ENCODE measurements around the gene STMP1. TPM values are rescaled to one million over a fixed set of nuclear protein-coding genes. Genes with fewer than 3 reads are reported as not detected.
A peak's percentile ranks its signal among the peaks of the same experiment; 100 is the strongest.

STMP1 gene
- total and polyA plus RNA-seq, 2 of the 4 experiments (the other 2 are of a cell fraction), result 6.1 to 28.3 TPM

DNA sequence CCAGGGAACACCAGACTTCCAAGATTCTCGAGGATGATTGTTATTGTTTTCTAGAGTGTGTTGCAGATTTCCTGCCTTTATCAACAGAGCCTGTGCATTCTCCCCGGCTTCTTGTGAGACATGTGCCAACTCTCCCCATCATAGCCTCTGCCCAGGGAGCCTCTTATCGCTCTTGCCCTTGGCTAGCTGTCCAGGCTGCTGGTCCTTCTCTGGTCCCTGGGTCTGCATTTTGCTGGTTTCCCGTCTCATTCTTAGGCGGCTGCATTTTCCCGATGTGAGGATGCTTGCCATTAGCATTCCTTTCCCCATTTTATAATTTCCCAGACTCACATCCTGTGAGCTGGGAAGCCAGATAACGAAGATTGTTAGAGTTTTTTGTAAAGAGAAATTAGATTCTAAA lies 50.5 kb downstream of the STMP1 start:
- Histone ChIP-seq H3K9ac (ENCODE audit: low read depth, low read length) (no peak overlapping the region), H2AFZ (replicated peaks; ENCODE audit: low read length, poor library complexity) (peak overlapping the region; percentile 24), H3K4ac (ENCODE audit: low read depth, low read length) (peak overlapping the region; percentile 33; the same call in 1 of the 2 replicates), H2AK5ac (ENCODE audit: low read depth, low read length) (no peak overlapping the region), H2AK9ac (replicated peaks; ENCODE audit: low read depth, low read length, poor library complexity) (no peak overlapping the region), H3K79me1 (ENCODE audit: low read depth in 1 of 2, low read length in 2 of 2) (peaks cover 0 to 8% of the 10 kb centered on the region in 2 experiments; a peak in 2 of 4 replicates), H2BK20ac (ENCODE audit: low read depth, low read length) (no peak overlapping the region), H3K4me1 (ENCODE audit: control insufficient read depth, insufficient read depth, low read length) (peaks cover 17% of the 10 kb centered on the region), H2BK15ac (ENCODE audit: low read depth, low read length) (no peak overlapping the region; the same call in 2 of the 3 replicates), H3K23ac (ENCODE audit: low read depth, low read length) (no peak overlapping the region), H4K8ac (ENCODE audit: low read depth in 2 of 2, low read length in 2 of 2) (no peak overlapping the region), H3K27me3 (ENCODE audit: control insufficient read depth, insufficient read depth, low read length) (no peaks in the 10 kb centered on the region), H2BK5ac (ENCODE audit: low read depth, low read length, poor library complexity, severe bottlenecking) (no peak overlapping the region), H3K4me2 (ENCODE audit: low read depth, low read length) (no peak overlapping the region), H3K14ac (replicated peaks; ENCODE audit: low read depth, low read length) (0 out of 2 replicates have a peak overlapping the region, but pooled peaks have one; percentile 2), H3K9me3 (ENCODE audit: control insufficient read depth, insufficient read depth, low read length) (no peaks in the 10 kb centered on the region), H4K20me1 (ENCODE audit: insufficient read depth, low read length) (no peaks in the 10 kb centered on the region), H3K18ac (ENCODE audit: low read depth, low read length) (no peak overlapping the region), H4K91ac (ENCODE audit: insufficient read depth, low read depth, low read length) (no peak overlapping the region), H3K56ac (ENCODE audit: extremely low read depth, insufficient read depth, low read length) (no peak overlapping the region), H2BK120ac (ENCODE audit: low read depth, low read length) (no peak overlapping the region), H4K5ac (ENCODE audit: low read depth, low read length) (no peak overlapping the region), H3K27ac (ENCODE audit: insufficient read depth, low read length) (no peak overlapping the region), H3K36me3 (ENCODE audit: control insufficient read depth, insufficient read depth, low read length) (no peaks in the 10 kb centered on the region), H3K9me1 (ENCODE audit: insufficient read depth, low read length) (peaks cover 18% of the 10 kb centered on the region), H3K4me3 (ENCODE audit: insufficient read depth, low read depth, low read length) (no peak overlapping the region)
- ATAC-seq (ENCODE audit: low read depth), result no peak
- TF ChIP-seq MAFK (IDR thresholded peaks at IDR 0.05; ENCODE audit: low read depth, low read length) (no peak), CTCF (conservative IDR thresholded peaks at IDR 0.05; ENCODE audit: low read depth, low read length) (no peak), CEBPB (IDR thresholded peaks at IDR 0.05; ENCODE audit: low read depth, low read length) (no peak), RCOR1 (IDR thresholded peaks at IDR 0.05; ENCODE audit: insufficient replicate concordance, low read length) (no peak), FOS (IDR thresholded peaks at IDR 0.05; ENCODE audit: low read depth, low read length) (no peak), MAZ (IDR thresholded peaks at IDR 0.05; ENCODE audit: borderline replicate concordance, low read depth, low read length) (no peak), SMC3 (IDR thresholded peaks at IDR 0.05; ENCODE audit: low read depth, low read length) (no peak), CHD1 (IDR thresholded peaks at IDR 0.05; ENCODE audit: low read depth, low read length) (no peak), BHLHE40 (IDR thresholded peaks at IDR 0.05; ENCODE audit: low read depth, low read length) (no peak), ELK1 (IDR thresholded peaks at IDR 0.05; ENCODE audit: borderline replicate concordance, low read depth, low read length) (no peak), RAD21 (IDR thresholded peaks at IDR 0.05; ENCODE audit: low read length) (no peak), MXI1 (IDR thresholded peaks at IDR 0.05; ENCODE audit: borderline replicate concordance, low read depth, low read length) (no peak), RFX5 (IDR thresholded peaks at IDR 0.05; ENCODE audit: low read depth, low read length) (no peak), NFE2L2 (IDR thresholded peaks at IDR 0.05; ENCODE audit: low read depth, low read length) (no peak), POLR2A (IDR thresholded peaks at IDR 0.05; ENCODE audit: low read depth, low read length) (no peak)
- TF ChIP-seq, protein P1, sequence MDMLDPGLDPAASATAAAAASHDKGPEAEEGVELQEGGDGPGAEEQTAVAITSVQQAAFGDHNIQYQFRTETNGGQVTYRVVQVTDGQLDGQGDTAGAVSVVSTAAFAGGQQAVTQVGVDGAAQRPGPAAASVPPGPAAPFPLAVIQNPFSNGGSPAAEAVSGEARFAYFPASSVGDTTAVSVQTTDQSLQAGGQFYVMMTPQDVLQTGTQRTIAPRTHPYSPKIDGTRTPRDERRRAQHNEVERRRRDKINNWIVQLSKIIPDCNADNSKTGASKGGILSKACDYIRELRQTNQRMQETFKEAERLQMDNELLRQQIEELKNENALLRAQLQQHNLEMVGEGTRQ (IDR thresholded peaks at IDR 0.05; ENCODE audit: low read depth, low read length), result no peak
- in situ Hi-C loops (cut with MboI; ENCODE audit: low sequenced_read_pairs), result no loop called here
- dilution Hi-C loops (cut with HindIII; ENCODE audit: low sequenced_read_pairs, unreplicated experiment), result no loop called here
- intact Hi-C loops (cut with micrococcal nuclease), result no loop called here
- ChIA-PET CTCF (interaction anchor here (0.6 kb wide), 1 partner anchor 1913 kb away, joined by 3 read pairs; no protein-coding TSS in a partner anchor), POLR2A (ENCODE audit: unreplicated experiment) (interaction anchor here (0.5 kb wide), 1 partner anchor 52 kb away, joined by 5 read pairs; no protein-coding TSS in a partner anchor)
- BruUV-seq (replicated peaks), result no TSS peak
- WGBS, 2 experiments (ENCODE audit: extremely low coverage in 2 of 2, insufficient read length in 1 of 2), result 100% methylated on average over 1 of the region's 7 CpGs; no CpG with 5 or more reads in 1 of the 2 experiments
- DNase-seq, result no peak

All from IMR-90 (cell line).